COLO668 (cell line): ENCODE results near the gene SPOUT1.
"Not testable (repeated sequence)": the region's sequence is repeated elsewhere in the genome, so short reads cannot be mapped to it uniquely, and the experiment has no call there.

ENCODE experiments used
- DNase-seq: peaks from one replicate; lab custom pipeline; 2025; ENCODE audit not compliant: unreplicated experiment; lab: John Stamatoyannopoulos, UW

The SPOUT1 gene

GRCh38 chr9:128810873-128811272 is 18.7 kb downstream of the SPOUT1 start:
- no peak for DNase-seq

GRCh38 chr9:128809831-128810230 is 19.8 kb downstream of the SPOUT1 start:
- DNase-seq = no peak

GRCh38 chr9:128809036-128809599 is 20.5 kb downstream of the SPOUT1 start:
- no peak for DNase-seq

- DNase-seq = no peak
Observed at GRCh38 chr9:128808543-128808942, 21.1 kb downstream of the SPOUT1 start.

DNA sequence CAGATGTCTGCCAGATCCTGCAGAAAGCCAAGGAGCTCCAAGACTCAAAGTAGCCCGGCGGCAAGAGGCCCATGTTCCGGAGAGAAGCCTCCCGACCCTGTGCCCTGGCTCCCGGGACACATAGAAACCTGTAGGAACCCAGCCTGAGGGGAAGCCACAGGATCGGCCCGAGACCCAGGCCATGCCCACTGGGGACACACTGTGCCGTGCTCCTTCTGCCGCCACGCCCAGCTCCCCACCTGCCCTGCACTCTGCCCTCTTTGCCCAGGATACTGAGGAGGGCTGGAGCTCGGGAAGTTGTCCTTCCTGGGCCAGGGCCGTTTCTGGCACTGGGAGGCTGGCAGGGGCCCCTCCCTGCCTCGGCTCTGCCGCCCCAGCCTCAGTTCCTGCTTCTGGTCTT is 21.8 kb downstream of the SPOUT1 start:
- no peak for DNase-seq

DNA sequence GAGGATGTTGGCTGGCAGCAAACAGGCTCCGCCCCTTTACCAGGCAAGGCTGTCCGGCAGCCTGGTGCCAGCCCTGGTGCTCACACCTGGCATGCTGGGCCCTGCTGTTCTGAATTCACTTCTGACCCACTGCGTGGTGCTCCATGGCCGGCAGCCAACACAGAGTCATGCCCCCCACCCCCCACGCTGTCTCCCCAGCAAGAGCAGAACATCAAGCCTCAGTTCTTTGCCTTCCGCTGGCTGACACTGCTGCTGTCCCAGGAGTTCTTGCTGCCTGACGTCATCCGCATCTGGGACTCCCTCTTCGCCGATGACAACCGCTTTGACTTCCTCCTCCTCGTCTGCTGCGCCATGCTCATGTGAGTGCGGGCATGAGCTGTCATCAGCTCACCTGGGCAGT is 23.9 kb downstream of the SPOUT1 start:
- no peak for DNase-seq

GRCh38 chr9:128802482-128802881 is 27.1 kb downstream of the SPOUT1 start:
- no peak for DNase-seq

DNA sequence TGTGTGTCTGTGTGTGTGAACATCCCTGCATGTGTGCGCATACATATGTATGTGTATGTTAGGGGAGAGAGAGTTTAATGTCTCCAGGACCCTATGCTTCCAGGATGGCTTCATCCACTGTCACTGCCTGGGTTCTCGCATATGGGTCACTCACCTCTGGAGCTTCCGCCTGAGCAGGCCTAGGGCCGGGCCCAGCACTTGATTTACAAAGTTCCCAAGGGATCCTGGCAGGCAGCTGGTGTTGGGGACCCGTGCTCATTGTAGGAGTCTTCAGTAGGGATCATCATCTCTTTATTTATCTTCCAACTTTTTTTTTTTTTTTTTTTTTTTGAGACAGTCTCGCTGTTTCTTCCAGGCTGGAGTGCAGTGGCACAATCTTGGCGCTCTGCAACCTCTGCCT is 29.5 kb downstream of the SPOUT1 start:
- no peak for DNase-seq

DNA sequence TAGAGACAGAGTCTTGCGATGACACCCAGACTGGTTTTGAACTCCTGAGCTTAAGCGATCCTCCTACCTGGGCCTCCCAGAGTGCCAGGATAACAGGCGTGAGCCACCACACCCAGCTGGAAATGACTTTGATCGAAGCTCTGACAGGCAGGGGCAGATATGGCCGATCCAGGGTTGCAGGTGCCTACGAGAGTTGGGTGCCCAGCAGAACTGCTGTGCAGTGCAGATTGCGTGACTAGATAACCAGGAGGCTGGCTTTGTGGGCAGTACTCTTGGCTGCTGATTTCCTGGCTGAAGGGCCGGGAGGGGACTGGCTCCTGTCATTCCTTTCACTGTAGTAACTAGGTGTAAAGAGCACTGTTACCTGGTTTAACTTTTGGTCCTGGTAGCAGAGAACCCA is 30.7 kb downstream of the SPOUT1 start:
- no peak for DNase-seq

- not testable (repeated sequence) for DNase-seq
Observed at GRCh38 chr9:128794961-128795360, 34.6 kb downstream of the SPOUT1 start.

- DNase-seq = no peak
Observed at GRCh38 chr9:128792978-128793686, 36.5 kb downstream of the SPOUT1 start.

GRCh38 chr9:128792134-128792533 is 37.5 kb downstream of the SPOUT1 start:
- no peak for DNase-seq

- no peak for DNase-seq
Observed at GRCh38 chr9:128790536-128790935, 39.1 kb downstream of the SPOUT1 start.

- DNase-seq = no peak
Observed at GRCh38 chr9:128788445-128788844, 41.1 kb downstream of the SPOUT1 start.

DNA sequence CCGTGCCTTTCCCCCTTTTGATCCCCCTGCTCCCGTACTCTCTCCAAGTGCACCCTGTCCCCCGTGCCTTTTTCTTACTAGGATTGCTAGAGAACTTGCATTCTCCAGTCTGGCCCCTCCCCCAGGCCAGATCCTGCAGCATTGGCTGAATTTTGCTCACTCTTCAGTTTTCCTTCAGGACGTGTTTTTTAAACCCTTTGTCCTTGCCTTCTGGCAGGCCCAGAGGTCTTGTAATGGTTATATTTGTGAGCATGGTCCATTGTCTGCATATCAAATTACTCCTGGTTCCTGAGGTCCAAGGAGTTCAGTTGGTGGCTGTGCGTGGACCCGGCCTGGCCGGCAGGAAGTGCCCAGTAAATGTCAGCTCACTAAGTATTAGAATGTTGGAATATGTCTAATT is 41.9 kb downstream of the SPOUT1 start:
- DNase-seq = no peak

DNA sequence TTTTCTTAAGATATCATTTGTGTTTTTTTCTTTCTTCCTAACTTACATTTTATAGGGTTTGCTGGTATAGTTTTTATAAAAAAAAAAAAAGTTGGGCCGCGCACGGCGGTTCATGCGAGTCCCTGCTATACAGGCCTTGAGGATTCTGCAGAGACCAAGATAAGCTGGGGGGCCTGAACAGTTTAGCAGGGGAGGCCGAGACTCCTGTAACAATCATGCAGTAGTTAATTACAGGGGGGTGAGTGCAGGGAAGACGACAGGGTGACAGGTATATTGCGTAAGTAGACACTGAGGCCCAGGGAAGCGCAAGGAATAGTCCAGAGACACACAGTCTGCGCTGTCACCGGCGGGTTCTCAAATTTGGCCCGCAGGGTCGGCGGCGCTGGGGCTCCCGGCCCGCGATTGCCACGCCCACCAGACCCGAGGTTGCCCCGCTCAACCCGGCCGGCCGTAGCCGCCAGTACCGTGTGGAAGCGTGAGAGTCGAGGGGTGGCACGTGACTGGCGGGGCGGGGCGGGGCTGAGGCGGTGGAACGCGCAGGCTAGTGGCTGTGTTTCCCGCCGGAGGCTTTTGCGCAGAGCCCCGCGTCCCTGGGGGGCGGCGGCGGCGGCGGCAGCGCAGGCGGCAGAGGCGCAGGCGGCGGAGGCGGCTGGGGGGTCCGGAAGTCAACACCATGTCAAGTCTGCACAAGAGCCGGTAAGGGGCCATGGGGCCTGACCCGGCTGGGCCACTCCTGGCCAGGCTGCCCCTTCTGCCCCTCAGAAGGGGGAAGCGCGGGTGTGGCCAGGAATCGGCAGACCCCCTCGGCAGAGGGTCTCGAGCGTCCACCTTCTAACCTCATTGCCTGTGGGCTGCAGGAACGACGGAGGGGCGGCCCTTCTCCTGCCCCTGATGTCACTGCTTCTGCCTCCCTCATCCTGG is 42.7 kb downstream of the SPOUT1 start, which contains the start of gene TBC1D13:
TSS of gene TBC1D13 (plus strand) at position 573 of the 921 bp plus-strand sequence. CDS start at position 674, 101 bp downstream.
- DNase-seq = peak; percentile 90

GRCh38 chr9:128785427-128785826 is 44.2 kb downstream of the SPOUT1 start:
- no peak for DNase-seq

DNA sequence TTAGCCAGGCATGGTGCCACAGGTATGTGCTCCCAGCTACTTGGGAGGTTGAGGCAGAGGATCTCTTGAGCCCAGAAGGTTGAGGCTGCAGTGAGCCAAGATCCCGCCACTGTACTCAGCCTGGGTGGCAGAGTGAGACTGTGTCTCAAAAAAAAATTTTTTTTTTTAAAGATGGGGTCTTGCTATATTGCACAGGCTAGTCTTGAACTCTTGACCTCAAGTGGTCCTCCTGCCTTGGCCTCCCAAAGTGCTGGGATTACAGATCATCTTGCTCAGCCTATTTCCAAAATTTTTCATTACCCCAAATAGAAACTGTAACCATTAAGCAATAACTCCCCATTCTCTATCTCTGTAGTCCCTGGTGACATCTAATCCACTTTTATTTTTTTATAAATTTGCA is 46.9 kb downstream of the SPOUT1 start:
- no peak for DNase-seq

DNA sequence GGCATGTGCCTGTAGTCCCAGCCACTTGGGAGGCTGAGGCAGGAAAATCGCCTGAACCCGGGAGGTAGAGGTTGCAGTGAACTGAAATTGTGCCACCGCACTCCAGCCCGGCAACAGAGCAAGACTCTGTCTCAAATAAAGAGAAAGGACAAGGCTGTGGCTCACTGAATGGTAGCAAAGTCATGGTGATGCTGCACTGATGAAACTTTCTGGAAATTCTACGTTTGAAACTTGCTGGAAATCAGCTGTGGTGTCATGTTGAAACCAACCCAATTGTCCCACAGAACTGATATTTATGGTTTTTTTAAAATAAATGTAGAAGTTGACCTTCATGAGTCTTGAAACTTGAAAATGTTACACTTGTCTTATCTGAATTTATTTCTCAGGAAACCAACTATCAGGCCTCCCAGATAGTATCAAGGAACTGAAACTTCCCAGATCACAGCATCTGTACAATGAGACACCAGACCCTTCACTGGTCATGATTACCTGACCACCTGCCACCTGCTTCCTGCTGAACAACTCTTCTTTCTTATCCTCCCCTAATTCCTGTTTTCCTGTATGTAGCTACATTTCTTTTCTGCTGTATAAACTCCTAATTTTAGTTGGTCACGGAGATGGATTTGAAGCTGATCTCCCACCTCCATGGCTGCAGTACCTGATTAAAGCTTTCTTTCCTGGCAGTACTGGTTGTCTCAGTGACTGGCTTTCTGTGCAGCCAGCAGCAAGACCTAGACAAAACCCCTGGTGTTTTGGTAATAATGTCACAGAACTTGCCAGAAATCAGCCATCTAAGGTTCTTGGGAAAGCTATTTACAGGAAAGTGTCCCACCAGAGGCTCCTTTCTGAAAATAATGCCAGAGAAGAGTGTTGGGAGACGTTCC is 48.2 kb downstream of the SPOUT1 start:
- DNase-seq = no peak

- not testable (repeated sequence) for DNase-seq
Observed at GRCh38 chr9:128780093-128780492, 49.5 kb downstream of the SPOUT1 start.

DNA sequence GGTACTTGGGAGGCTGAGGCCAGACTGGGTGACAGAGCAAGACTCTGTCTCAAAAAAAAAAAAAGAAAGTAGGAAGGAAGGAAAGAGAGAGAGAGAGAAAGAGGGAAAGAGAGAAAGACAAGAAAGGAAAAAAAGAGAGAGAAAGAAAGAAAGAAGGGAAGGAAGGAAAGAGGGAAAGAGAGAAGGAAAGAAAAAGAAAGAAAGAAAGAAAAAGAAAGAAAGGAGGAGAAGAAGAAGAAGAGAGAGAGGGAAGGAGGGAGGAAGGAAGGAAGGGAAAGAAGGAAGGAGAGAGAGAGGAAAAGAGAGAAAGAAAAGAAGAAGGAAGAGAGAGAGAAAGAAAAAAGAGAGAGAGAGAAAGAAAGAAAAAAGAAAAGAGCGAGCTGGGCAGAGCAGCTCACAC is 54.8 kb downstream of the SPOUT1 start:
- DNase-seq = no peak
